Right lung (tissue), 5 donors: ENCODE data around the gene ARL14EP. TPM values are rescaled to one million over a fixed set of nuclear protein-coding genes. Genes with fewer than 3 reads are reported as not detected.
A peak's percentile ranks its signal among the peaks of the same experiment; 100 is the strongest.

Source experiments
- DNase-seq, 2 donors: peaks; one replicate each; pipeline ENCODE4 v3.0.0-alpha.2; 2013
- polyA plus RNA-seq, 5 donors: library from polyadenylated mRNA; unstranded; fragments of 120-200 nt; gene quantifications; one replicate each; pipeline versions ENCODE4 v1.2.1 to v1.2.3, GENCODE V29; 2013; ENCODE audit warnings: inconsistent platforms in 1 of 5, low replicate concordance in 1 of 5; ENCODE audit not compliant: insufficient read length in 5 of 5, insufficient read depth in 1 of 5

Gene ARL14EP
- polyA plus RNA-seq, 5 donors = 40.8 to 64.5 (median 48.4) TPM

- no peak for DNase-seq
Measured at GRCh38 chr11:30321321-30321720, 1.6 kb upstream of the ARL14EP start.

GRCh38 chr11:30322191-30322590 lies 713 bp upstream of the ARL14EP start:
- no peak for DNase-seq

- DNase-seq = no peak
Measured at GRCh38 chr11:30326114-30326778, 3.3 kb downstream of the ARL14EP start.

GRCh38 chr11:30326906-30327305 lies 4.0 kb downstream of the ARL14EP start:
- no peak for DNase-seq

- DNase-seq = no peak
Measured at GRCh38 chr11:30328681-30329080, 5.8 kb downstream of the ARL14EP start.

GRCh38 chr11:30329150-30329940 lies 6.4 kb downstream of the ARL14EP start:
- DNase-seq = no peak

- DNase-seq = no peak
Measured at GRCh38 chr11:30333405-30333804, 10.5 kb downstream of the ARL14EP start.

GRCh38 chr11:30342736-30343166 lies 19.8 kb downstream of the ARL14EP start:
- no peak for DNase-seq

- no peak for DNase-seq
Measured at GRCh38 chr11:30344085-30344484, 21.2 kb downstream of the ARL14EP start.

GRCh38 chr11:30345644-30346043 lies 22.7 kb downstream of the ARL14EP start:
- DNase-seq = no peak

GRCh38 chr11:30346068-30346688 lies 23.3 kb downstream of the ARL14EP start:
- peak; percentile 48 to 62 for DNase-seq

GRCh38 chr11:30348035-30348434 lies 25.1 kb downstream of the ARL14EP start:
- DNase-seq = no peak

- DNase-seq = no peak
Measured at GRCh38 chr11:30349885-30350284, 27.0 kb downstream of the ARL14EP start.

GRCh38 chr11:30350384-30350783 lies 27.5 kb downstream of the ARL14EP start:
- DNase-seq = no peak

GRCh38 chr11:30351061-30351460 lies 28.2 kb downstream of the ARL14EP start:
- DNase-seq = no peak

- DNase-seq = no peak
Measured at GRCh38 chr11:30356391-30356790, 33.5 kb downstream of the ARL14EP start.

- no peak for DNase-seq
Measured at GRCh38 chr11:30357872-30358271, 35.0 kb downstream of the ARL14EP start.

- no peak for DNase-seq
Measured at GRCh38 chr11:30358536-30358935, 35.6 kb downstream of the ARL14EP start.

- no peak for DNase-seq
Measured at GRCh38 chr11:30360741-30361140, 37.8 kb downstream of the ARL14EP start.

- DNase-seq = no peak
Measured at GRCh38 chr11:30364139-30364836, 41.4 kb downstream of the ARL14EP start.

- no peak for DNase-seq
Measured at GRCh38 chr11:30364837-30365482, 42.1 kb downstream of the ARL14EP start.
